ENCODE measurements around the gene AEBP2. TPM values are rescaled to one million over a fixed set of nuclear protein-coding genes. Genes with fewer than 3 reads are reported as not detected.

Gene AEBP2
- total and polyA plus RNA-seq, 2 of the 13 experiments (the other 11 are each of a cell fraction or from before 2014, with no cell fraction given) = 9.2 to 17.9 TPM

GRCh38 chr12:19518209-19518608 lies 78.9 kb downstream of the AEBP2 start (continued):
- no peak for TF ChIP-seq POGK (CRISPR knock-in tag; conservative IDR thresholded peaks at IDR 0.05)

GRCh38 chr12:19520646-19521415 lies 81.5 kb downstream of the AEBP2 start:
- no TSS peak for BruUV-seq (replicated peaks)
- peak; percentile 8 for DNase-seq (ENCODE audit: low spot score)
- H3K27me3 ChIP-seq (ENCODE audit: control insufficient read depth in 1 of 2, insufficient read depth in 2 of 2, low read length in 2 of 2) = no peaks in the 10 kb centered on the region
- TF ChIP-seq NR2F1 (CRISPR knock-in tag; IDR thresholded peaks at IDR 0.05) (no peak), ZBTB21 (CRISPR knock-in tag; IDR thresholded peaks at IDR 0.05) (0 out of 2 replicates have a peak, but pooled peaks have one; percentile 23)
- H4K20me1 ChIP-seq (ENCODE audit: insufficient read depth, low read length) = no peaks in the 10 kb centered on the region
- peaks cover 9% of the 10 kb centered on the region for H3K4me1 ChIP-seq (ENCODE audit: insufficient read depth, low read length)
- H3K9me3 ChIP-seq (ENCODE audit: low read length) = no peaks in the 10 kb centered on the region
- FAIRE-seq = no peak
- ChIA-PET POLR2A (no interaction called here), CTCF (ENCODE audit: low intra/inter-chr PET ratio, low total read pairs) (no interaction called here)
- WGBS (ENCODE audit: low lambda C conversion rate) = 96% methylated on average over 5 of the region's 5 CpGs
- no peak overlapping the region for H3K4me3 ChIP-seq (replicated peaks in 1 of 3; ENCODE audit: insufficient read depth in 1 of 3, low read depth in 2 of 3, low read length in 3 of 3)
- no peaks in the 10 kb centered on the region for H3K79me2 ChIP-seq (ENCODE audit: insufficient read depth, low read length)
- no peak for ATAC-seq
- no peak overlapping the region for H2AFZ ChIP-seq (ENCODE audit: low read length)
- H3K27ac ChIP-seq (ENCODE audit: extremely low read length, insufficient read depth, low read length) = no peak overlapping the region
- H3K4me2 ChIP-seq (ENCODE audit: low read depth, low read length) = no peak overlapping the region
- H3K9ac ChIP-seq (ENCODE audit: insufficient read depth, low read depth, low read length) = no peak overlapping the region
- intact Hi-C loops (cut with micrococcal nuclease; ENCODE audit: unreplicated experiment) = no loop called here
- in situ Hi-C loops (cut with HindIII; ENCODE audit: extremely low pct_ligation_motif_present, low pct_unique_long_range_greater_than_20kb) = no loop called here
- peaks cover 2 to 16% of the 10 kb centered on the region in 2 experiments; a peak in 3 of 5 replicates for H3K36me3 ChIP-seq (replicated peaks in 1 of 2; ENCODE audit: control insufficient read depth in 1 of 2, insufficient read depth in 2 of 2, low read length in 2 of 2)

- intact Hi-C loops (cut with micrococcal nuclease; ENCODE audit: unreplicated experiment) (no loop called here), in situ Hi-C loops (cut with HindIII; ENCODE audit: extremely low pct_ligation_motif_present, low pct_unique_long_range_greater_than_20kb) (no loop called here)
- Histone ChIP-seq H3K79me2 (ENCODE audit: insufficient read depth, low read length) (no peaks in the 10 kb centered on the region), H3K27ac (ENCODE audit: extremely low read length, insufficient read depth, low read length) (no peak overlapping the region), H3K36me3 (replicated peaks in 1 of 2; ENCODE audit: control insufficient read depth in 1 of 2, insufficient read depth in 2 of 2, low read length in 2 of 2) (no peaks in the 10 kb centered on the region; a peak in 1 of 5 replicates), H3K4me1 (ENCODE audit: insufficient read depth, low read length) (peaks cover 10% of the 10 kb centered on the region), H3K4me3 (replicated peaks in 1 of 3; ENCODE audit: insufficient read depth in 1 of 3, low read depth in 2 of 3, low read length in 3 of 3) (no peak overlapping the region), H2AFZ (ENCODE audit: low read length) (no peak overlapping the region), H3K9me3 (ENCODE audit: low read length) (no peaks in the 10 kb centered on the region), H3K4me2 (ENCODE audit: low read depth, low read length) (no peak overlapping the region), H3K9ac (ENCODE audit: insufficient read depth, low read depth, low read length) (no peak overlapping the region), H4K20me1 (ENCODE audit: insufficient read depth, low read length) (no peaks in the 10 kb centered on the region), H3K27me3 (ENCODE audit: control insufficient read depth in 1 of 2, insufficient read depth in 2 of 2, low read length in 2 of 2) (no peaks in the 10 kb centered on the region)
- no peak for FAIRE-seq
- POLR2A ChIA-PET = no interaction called here
- CTCF ChIA-PET (ENCODE audit: low intra/inter-chr PET ratio, low total read pairs) = no interaction called here
- ATAC-seq = no peak
- TF ChIP-seq HNRNPL (IDR thresholded peaks at IDR 0.05; ENCODE audit: low read depth, low read length) (no peak), GPN1 (CRISPR knock-in tag; IDR thresholded peaks at IDR 0.05; ENCODE audit: borderline replicate concordance) (no peak), DMTF1 (CRISPR knock-in tag; IDR thresholded peaks at IDR 0.05) (no peak)
- WGBS (ENCODE audit: low lambda C conversion rate) = 86% methylated on average over 7 of the region's 7 CpGs
- DNase-seq (ENCODE audit: low spot score) = no peak
- no TSS peak for BruUV-seq (replicated peaks)
Observed at GRCh38 chr12:19525274-19525673, 86.0 kb downstream of the AEBP2 start.
